Measurements from ENCODE around the gene RINT1. TPM values are rescaled to one million over a fixed set of nuclear protein-coding genes. Genes with fewer than 3 reads are reported as not detected.
A peak's percentile ranks its signal among the peaks of the same experiment; 100 is the strongest.

RINT1 gene
- total and polyA plus RNA-seq, 2 of the 13 experiments (the other 11 are each of a cell fraction or from before 2014, with no cell fraction given) = 14.7 to 19.3 TPM

DNA sequence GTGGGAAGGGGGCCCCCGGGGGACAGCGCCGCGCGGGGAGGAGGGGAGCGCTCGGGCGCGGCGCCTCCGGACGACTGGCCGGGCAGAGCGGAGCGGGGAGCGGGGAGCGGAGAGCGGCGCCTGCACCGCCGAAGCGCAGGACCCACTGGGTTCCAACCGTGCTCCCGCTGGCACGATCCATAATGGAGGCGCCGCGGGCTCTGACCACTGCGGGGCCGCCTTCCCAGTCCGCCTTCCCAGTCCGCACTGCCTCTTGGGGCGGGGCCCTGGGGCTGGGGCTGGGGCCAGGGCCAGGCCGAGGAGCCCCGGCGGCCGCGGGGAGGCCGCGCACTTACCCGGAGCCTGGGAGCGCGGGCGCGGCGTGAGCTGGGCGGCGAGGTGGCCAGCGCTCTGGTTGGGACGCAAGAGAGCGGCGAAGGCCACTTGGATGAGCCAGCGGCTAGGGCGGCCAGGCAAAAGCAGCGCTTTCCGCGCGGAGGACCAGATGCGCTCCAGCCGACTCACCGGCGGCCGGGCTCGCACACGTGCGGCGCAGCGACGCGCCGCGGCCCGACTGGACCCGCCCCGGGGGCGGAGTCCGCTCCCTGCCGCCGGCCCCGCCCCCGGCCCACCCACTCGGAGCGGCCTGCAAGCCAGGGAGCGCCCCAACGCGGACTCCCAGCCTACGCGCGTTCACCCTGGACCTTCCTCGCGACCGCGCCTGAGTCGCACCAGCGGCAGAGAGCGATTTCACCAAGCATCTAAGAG, 10.1 kb upstream of the RINT1 start, which contains the start of gene PUS7 (continued):
- TF ChIP-seq, protein P1, sequence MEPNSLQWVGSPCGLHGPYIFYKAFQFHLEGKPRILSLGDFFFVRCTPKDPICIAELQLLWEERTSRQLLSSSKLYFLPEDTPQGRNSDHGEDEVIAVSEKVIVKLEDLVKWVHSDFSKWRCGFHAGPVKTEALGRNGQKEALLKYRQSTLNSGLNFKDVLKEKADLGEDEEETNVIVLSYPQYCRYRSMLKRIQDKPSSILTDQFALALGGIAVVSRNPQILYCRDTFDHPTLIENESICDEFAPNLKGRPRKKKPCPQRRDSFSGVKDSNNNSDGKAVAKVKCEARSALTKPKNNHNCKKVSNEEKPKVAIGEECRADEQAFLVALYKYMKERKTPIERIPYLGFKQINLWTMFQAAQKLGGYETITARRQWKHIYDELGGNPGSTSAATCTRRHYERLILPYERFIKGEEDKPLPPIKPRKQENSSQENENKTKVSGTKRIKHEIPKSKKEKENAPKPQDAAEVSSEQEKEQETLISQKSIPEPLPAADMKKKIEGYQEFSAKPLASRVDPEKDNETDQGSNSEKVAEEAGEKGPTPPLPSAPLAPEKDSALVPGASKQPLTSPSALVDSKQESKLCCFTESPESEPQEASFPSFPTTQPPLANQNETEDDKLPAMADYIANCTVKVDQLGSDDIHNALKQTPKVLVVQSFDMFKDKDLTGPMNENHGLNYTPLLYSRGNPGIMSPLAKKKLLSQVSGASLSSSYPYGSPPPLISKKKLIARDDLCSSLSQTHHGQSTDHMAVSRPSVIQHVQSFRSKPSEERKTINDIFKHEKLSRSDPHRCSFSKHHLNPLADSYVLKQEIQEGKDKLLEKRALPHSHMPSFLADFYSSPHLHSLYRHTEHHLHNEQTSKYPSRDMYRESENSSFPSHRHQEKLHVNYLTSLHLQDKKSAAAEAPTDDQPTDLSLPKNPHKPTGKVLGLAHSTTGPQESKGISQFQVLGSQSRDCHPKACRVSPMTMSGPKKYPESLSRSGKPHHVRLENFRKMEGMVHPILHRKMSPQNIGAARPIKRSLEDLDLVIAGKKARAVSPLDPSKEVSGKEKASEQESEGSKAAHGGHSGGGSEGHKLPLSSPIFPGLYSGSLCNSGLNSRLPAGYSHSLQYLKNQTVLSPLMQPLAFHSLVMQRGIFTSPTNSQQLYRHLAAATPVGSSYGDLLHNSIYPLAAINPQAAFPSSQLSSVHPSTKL (CRISPR knock-in tag; IDR thresholded peaks at IDR 0.05) = no peak
- TF ChIP-seq MAFF (IDR thresholded peaks at IDR 0.05; ENCODE audit: low read depth, low read length) = no peak
- TF ChIP-seq, protein P2, sequence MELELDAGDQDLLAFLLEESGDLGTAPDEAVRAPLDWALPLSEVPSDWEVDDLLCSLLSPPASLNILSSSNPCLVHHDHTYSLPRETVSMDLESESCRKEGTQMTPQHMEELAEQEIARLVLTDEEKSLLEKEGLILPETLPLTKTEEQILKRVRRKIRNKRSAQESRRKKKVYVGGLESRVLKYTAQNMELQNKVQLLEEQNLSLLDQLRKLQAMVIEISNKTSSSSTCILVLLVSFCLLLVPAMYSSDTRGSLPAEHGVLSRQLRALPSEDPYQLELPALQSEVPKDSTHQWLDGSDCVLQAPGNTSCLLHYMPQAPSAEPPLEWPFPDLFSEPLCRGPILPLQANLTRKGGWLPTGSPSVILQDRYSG (CRISPR knock-in tag; IDR thresholded peaks at IDR 0.05) = peak; percentile 58; the same call in 1 of the 2 replicates
- TF ChIP-seq PCBP1 (IDR thresholded peaks at IDR 0.05; ENCODE audit: borderline replicate concordance, low read depth, low read length) = no peak
- TF ChIP-seq MED13 (CRISPR knock-in tag; IDR thresholded peaks at IDR 0.05) = peak; percentile 49; the same call in 1 of the 2 replicates
- TF ChIP-seq, protein P3, sequence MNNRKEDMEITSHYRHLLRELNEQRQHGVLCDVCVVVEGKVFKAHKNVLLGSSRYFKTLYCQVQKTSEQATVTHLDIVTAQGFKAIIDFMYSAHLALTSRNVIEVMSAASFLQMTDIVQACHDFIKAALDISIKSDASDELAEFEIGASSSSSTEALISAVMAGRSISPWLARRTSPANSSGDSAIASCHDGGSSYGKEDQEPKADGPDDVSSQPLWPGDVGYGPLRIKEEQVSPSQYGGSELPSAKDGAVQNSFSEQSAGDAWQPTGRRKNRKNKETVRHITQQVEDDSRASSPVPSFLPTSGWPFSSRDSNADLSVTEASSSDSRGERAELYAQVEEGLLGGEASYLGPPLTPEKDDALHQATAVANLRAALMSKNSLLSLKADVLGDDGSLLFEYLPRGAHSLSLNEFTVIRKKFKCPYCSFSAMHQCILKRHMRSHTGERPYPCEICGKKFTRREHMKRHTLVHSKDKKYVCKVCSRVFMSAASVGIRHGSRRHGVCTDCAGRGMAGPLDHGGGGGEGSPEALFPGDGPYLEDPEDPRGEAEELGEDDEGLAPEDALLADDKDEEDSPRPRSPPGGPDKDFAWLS (CRISPR knock-in tag; IDR thresholded peaks at IDR 0.05; ENCODE audit: borderline replicate concordance) = peak; percentile 24; the same call in 1 of the 2 replicates
- no peak; the same call in 1 of the 2 replicates for TF ChIP-seq ZNF543 (CRISPR knock-in tag; IDR thresholded peaks at IDR 0.05)
- TF ChIP-seq, protein P4, sequence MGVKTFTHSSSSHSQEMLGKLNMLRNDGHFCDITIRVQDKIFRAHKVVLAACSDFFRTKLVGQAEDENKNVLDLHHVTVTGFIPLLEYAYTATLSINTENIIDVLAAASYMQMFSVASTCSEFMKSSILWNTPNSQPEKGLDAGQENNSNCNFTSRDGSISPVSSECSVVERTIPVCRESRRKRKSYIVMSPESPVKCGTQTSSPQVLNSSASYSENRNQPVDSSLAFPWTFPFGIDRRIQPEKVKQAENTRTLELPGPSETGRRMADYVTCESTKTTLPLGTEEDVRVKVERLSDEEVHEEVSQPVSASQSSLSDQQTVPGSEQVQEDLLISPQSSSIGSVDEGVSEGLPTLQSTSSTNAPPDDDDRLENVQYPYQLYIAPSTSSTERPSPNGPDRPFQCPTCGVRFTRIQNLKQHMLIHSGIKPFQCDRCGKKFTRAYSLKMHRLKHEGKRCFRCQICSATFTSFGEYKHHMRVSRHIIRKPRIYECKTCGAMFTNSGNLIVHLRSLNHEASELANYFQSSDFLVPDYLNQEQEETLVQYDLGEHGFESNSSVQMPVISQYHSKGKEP (CRISPR knock-in tag; IDR thresholded peaks at IDR 0.05) = no peak
- TF ChIP-seq, protein P5, sequence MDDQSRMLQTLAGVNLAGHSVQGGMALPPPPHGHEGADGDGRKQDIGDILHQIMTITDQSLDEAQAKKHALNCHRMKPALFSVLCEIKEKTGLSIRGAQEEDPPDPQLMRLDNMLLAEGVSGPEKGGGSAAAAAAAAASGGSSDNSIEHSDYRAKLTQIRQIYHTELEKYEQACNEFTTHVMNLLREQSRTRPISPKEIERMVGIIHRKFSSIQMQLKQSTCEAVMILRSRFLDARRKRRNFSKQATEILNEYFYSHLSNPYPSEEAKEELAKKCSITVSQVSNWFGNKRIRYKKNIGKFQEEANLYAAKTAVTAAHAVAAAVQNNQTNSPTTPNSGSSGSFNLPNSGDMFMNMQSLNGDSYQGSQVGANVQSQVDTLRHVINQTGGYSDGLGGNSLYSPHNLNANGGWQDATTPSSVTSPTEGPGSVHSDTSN (CRISPR knock-in tag; IDR thresholded peaks at IDR 0.05; ENCODE audit: borderline replicate concordance) = 0 out of 2 replicates have a peak, but pooled peaks have one; percentile 42
- no peak for TF ChIP-seq TCF7 (IDR thresholded peaks at IDR 0.05; ENCODE audit: low read depth)
- no peak for TF ChIP-seq ZNF333 (CRISPR knock-in tag; IDR thresholded peaks at IDR 0.05; ENCODE audit: borderline replicate concordance)
- TF ChIP-seq ZNF776 (CRISPR knock-in tag; IDR thresholded peaks at IDR 0.05) = peak; percentile 94
- TF ChIP-seq CENPT (CRISPR knock-in tag; IDR thresholded peaks at IDR 0.05; ENCODE audit: low read depth) = peak; percentile 76; the same call in 1 of the 2 replicates
- peak; percentile 67; the same call in 1 of the 2 replicates for TF ChIP-seq HOXD1 (CRISPR knock-in tag; IDR thresholded peaks at IDR 0.05)
- peak; percentile 25; the same call in 1 of the 2 replicates for TF ChIP-seq ZFYVE20 (CRISPR knock-in tag; IDR thresholded peaks at IDR 0.05; ENCODE audit: borderline replicate concordance, low read depth)
- peak; percentile 65 for TF ChIP-seq ZNF264 (CRISPR knock-in tag; IDR thresholded peaks at IDR 0.05)
- no peak for TF ChIP-seq ZBTB3 (CRISPR knock-in tag; IDR thresholded peaks at IDR 0.05; ENCODE audit: borderline replicate concordance, low read depth)
